Raji (cell line): Measurements from ENCODE around the gene ZDHHC11B.

Source experiments
- POLR2A ChIP-seq: IDR thresholded peaks from 2 replicates; pipeline ENCODE4 v1.6.1; 2011; ENCODE audit warnings: low read depth, low read length, control low read depth; ENCODE audit not compliant: insufficient read depth

Gene ZDHHC11B

GRCh38 chr5:665956-666711 is 118.4 kb downstream of the ZDHHC11B start:
- no peak for TF ChIP-seq POLR2A

- TF ChIP-seq POLR2A, result no peak
These were observed 119.0 kb downstream of the ZDHHC11B start for GRCh38 chr5:665541-665955.

GRCh38 chr5:664994-665360 is 119.6 kb downstream of the ZDHHC11B start:
- no peak for TF ChIP-seq POLR2A

GRCh38 chr5:664343-664993 is 120.1 kb downstream of the ZDHHC11B start:
- no peak for TF ChIP-seq POLR2A

- TF ChIP-seq POLR2A, result no peak
These were observed 120.8 kb downstream of the ZDHHC11B start for GRCh38 chr5:663436-664342.

- TF ChIP-seq POLR2A, result no peak
These were observed 121.6 kb downstream of the ZDHHC11B start for GRCh38 chr5:662751-663435.

- no peak for TF ChIP-seq POLR2A
These were observed 122.4 kb downstream of the ZDHHC11B start for GRCh38 chr5:661891-662750.

GRCh38 chr5:660491-661030 is 124.0 kb downstream of the ZDHHC11B start:
- TF ChIP-seq POLR2A, result no peak
